NCI-H187 treated with DMSO at 0.1 percent for 48 hours (cell line): ENCODE measurements around the gene CMSS1.
A peak's percentile ranks its signal among the peaks of the same experiment; 100 is the strongest.

Experiments
- DNase-seq: peaks from one replicate; lab custom pipeline; 2025; lab: John Stamatoyannopoulos, UW

Gene CMSS1

GRCh38 chr3:99934975-99935797 lies 117.5 kb downstream of the CMSS1 start:
- no peak for DNase-seq

- no peak for DNase-seq
Measured at GRCh38 chr3:99938270-99938911, 120.7 kb downstream of the CMSS1 start.

- no peak for DNase-seq
Measured at GRCh38 chr3:99939876-99940275, 122.2 kb downstream of the CMSS1 start.

GRCh38 chr3:99940350-99940749 lies 122.7 kb downstream of the CMSS1 start:
- no peak for DNase-seq

- no peak for DNase-seq
Measured at GRCh38 chr3:99941211-99941610, 123.5 kb downstream of the CMSS1 start.

- no peak for DNase-seq
Measured at GRCh38 chr3:99943931-99944761, 126.5 kb downstream of the CMSS1 start.

- no peak for DNase-seq
Measured at GRCh38 chr3:99945328-99945995, 127.8 kb downstream of the CMSS1 start.

GRCh38 chr3:99947356-99947755 lies 129.7 kb downstream of the CMSS1 start:
- no peak for DNase-seq

- DNase-seq, result no peak
Measured at GRCh38 chr3:99948467-99949089, 130.9 kb downstream of the CMSS1 start.

GRCh38 chr3:99949956-99950670 lies 132.5 kb downstream of the CMSS1 start:
- no peak for DNase-seq

- DNase-seq, result no peak
Measured at GRCh38 chr3:99950921-99951320, 133.3 kb downstream of the CMSS1 start.

- DNase-seq, result no peak
Measured at GRCh38 chr3:99951701-99952100, 134.0 kb downstream of the CMSS1 start.

- DNase-seq, result no peak
Measured at GRCh38 chr3:99952306-99952705, 134.6 kb downstream of the CMSS1 start.

GRCh38 chr3:99953596-99953995 lies 135.9 kb downstream of the CMSS1 start:
- no peak for DNase-seq

GRCh38 chr3:99954914-99955644 lies 137.4 kb downstream of the CMSS1 start:
- no peak for DNase-seq

GRCh38 chr3:99955773-99956562 lies 138.3 kb downstream of the CMSS1 start:
- DNase-seq, result no peak

GRCh38 chr3:99957151-99957796 lies 139.6 kb downstream of the CMSS1 start:
- no peak for DNase-seq

GRCh38 chr3:99958222-99958912 lies 140.7 kb downstream of the CMSS1 start:
- DNase-seq, result peak; percentile 2
